ENCODE data around the gene ISL2. TPM values are rescaled to one million over a fixed set of nuclear protein-coding genes. Genes with fewer than 3 reads are reported as not detected.

Gene ISL2
- total RNA-seq, 2 experiments from 2014 or later: not detected

DNA sequence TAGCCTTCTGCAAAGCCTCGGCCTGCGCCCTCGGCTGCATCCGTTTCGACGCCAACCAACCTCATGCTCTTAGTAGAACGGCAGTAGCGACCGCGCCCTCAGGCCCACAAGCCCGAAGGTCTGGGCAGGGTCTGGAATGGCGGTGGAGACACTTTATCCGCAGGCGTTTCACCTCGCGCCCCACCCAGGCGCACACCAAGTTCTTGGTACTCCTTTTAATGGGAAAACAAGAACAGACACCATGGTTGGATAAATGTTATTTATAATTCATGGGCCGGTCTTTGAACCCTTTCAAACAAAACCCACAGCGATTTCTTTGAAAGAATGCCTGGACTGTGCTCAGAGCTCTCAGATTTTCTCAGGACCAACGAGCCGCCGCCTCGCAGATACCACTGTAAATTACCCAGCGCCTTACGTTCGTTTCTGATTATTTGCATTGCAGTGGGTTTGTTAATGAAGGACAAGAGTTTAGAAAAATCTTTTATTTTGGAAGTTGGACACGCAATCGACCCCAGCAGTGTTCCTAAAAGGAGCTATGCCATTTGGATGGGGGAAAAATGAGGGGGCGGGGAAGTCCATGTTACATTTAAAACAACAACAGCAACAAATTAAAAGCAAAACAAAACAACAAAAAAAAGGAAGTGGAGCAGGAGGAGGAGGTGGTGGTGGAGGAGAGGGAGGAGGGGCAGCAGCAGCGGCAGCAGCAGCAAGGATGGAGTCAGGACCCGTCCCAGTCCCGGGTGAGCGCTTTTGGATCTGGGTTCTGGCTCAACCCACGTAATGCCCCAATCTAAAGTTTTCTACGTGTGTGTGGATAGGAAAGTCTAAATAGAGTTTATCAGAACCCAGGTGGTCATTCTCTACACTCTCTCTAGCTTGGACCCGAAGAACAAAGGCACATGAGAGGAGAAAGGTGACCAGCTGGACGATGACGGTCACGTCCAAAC, 993 bp upstream of the ISL2 start:
- POLR2A ChIA-PET: interaction anchor here (1.0 to 1.2 kb wide), 3 partner anchors 10 to 24 kb away, joined by 3 to 4 read pairs (median 4); partner anchors contain the start of gene ETFA
- no peaks in the 10 kb centered on the region for H3K36me3 ChIP-seq (ENCODE audit: insufficient read depth, low read length)
- Mint-ChIP-seq H3K27ac (no peak overlapping the region), H3K9me3 (no peaks in the 10 kb centered on the region), H3K27me3 (peaks cover 85% of the 10 kb centered on the region), H3K4me1 (ENCODE audit: low read depth) (peaks cover 52% of the 10 kb centered on the region), H3K4me3 (peak overlapping the region; percentile 78), H3K36me3 (ENCODE audit: low read depth) (no peaks in the 10 kb centered on the region)
- TF ChIP-seq CTCF (IDR thresholded peaks at IDR 0.05): no peak
- peaks cover 79 to 82% of the 10 kb centered on the region in 2 experiments for H3K27me3 ChIP-seq (ENCODE audit: control insufficient read depth in 1 of 2, insufficient read depth in 2 of 2, low read length in 2 of 2)
- CTCF ChIA-PET: interaction anchor here (0.7 kb wide), 1 partner anchor 782 kb away, joined by 5 read pairs; no protein-coding TSS in a partner anchor
- DNase-seq (peak in 3 of 14 experiments; percentile 34 to 43 (median 43)), ATAC-seq (ENCODE audit: poor library complexity) (no peak)
- H3K4me3 ChIP-seq (ENCODE audit: low read length): peak overlapping the region; percentile 42
- intact Hi-C loops (cut with DNase I, micrococcal nuclease): loop anchor here in 1 of 2 experiments (5.0 kb wide), 1 partner anchor 48 kb away; no protein-coding TSS in a partner anchor
- H3K27ac ChIP-seq (ENCODE audit: low read depth in 1 of 2, low read length in 2 of 2): no peak overlapping the region
- H3K4me1 ChIP-seq (ENCODE audit: insufficient read depth, low read length): peaks cover 57% of the 10 kb centered on the region
- peaks cover 0 to 52% of the 10 kb centered on the region in 2 experiments for H3K9me3 ChIP-seq (ENCODE audit: control insufficient read depth in 1 of 2, insufficient read depth in 1 of 2, low read length in 2 of 2)

DNA sequence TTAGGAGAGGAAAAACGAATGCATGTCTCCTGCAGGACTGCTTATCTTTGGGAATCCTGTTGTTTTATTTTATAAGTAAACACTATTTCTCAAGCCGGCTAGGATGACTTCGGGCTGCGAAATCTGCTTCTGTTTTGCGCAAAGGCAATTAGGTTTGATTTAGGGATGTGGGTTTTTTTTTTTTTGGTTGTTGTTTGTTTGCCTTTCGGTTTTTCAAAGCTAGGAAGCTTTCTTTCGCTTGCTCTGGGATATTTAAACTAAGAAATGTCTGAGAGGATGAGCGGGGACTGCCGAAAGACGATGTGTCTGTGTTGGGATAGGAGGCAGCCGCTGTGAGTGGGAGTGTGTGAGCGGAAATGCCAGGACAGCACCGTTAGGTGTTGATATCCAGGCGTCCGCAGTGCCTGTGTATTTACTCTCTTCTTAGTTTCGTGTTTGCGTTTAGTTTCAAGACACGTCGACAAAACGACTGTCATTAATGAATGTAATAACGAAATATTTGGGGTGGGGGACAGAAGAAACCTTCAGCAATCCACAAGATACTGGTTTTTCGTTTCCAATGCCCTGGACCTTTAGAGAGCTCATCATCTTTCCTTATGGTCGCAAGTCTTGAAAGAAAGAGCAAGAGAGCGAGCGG, 604 bp downstream of the ISL2 start:
- Histone ChIP-seq H3K4me1 (ENCODE audit: insufficient read depth, low read length) (peaks cover 73% of the 10 kb centered on the region), H3K9me3 (ENCODE audit: control insufficient read depth in 1 of 2, insufficient read depth in 1 of 2, low read length in 2 of 2) (peaks cover 0 to 67% of the 10 kb centered on the region in 2 experiments), H3K27me3 (ENCODE audit: control insufficient read depth in 1 of 2, insufficient read depth in 2 of 2, low read length in 2 of 2) (peaks cover 90 to 93% of the 10 kb centered on the region in 2 experiments), H3K27ac (ENCODE audit: low read depth in 1 of 2, low read length in 2 of 2) (no peak overlapping the region), H3K36me3 (ENCODE audit: insufficient read depth, low read length) (no peaks in the 10 kb centered on the region), H3K4me3 (ENCODE audit: low read length) (peak overlapping the region; percentile 42)
- Mint-ChIP-seq H3K9me3 (no peaks in the 10 kb centered on the region), H3K27me3 (peaks cover 94% of the 10 kb centered on the region), H3K27ac (no peak overlapping the region), H3K36me3 (ENCODE audit: low read depth) (no peaks in the 10 kb centered on the region), H3K4me3 (peak overlapping the region; percentile 73), H3K4me1 (ENCODE audit: low read depth) (peaks cover 65% of the 10 kb centered on the region)
- no peak for ATAC-seq (ENCODE audit: poor library complexity)
- ChIA-PET POLR2A (no interaction called here), CTCF (no interaction called here)
- intact Hi-C loops (cut with DNase I, micrococcal nuclease): loop anchor here in 1 of 2 experiments (5.0 kb wide), 1 partner anchor 50 kb away; no protein-coding TSS in a partner anchor
- no peak for TF ChIP-seq CTCF (IDR thresholded peaks at IDR 0.05)
- DNase-seq: peak in 3 of 14 experiments; percentile 24 to 49 (median 38)

- DNase-seq: peak in 3 of 14 experiments; percentile 8 to 61 (median 60)
- CTCF ChIA-PET: no interaction called here
Observed at GRCh38 chr15:76337696-76338485, 1.3 kb downstream of the ISL2 start.

More at GRCh38 chr15:76337696-76338485, 1.3 kb downstream of the ISL2 start:
- POLR2A ChIA-PET: no interaction called here
- peak overlapping the region; percentile 9 for H3K4me3 Mint-ChIP-seq
- peak; percentile 18 for ATAC-seq (ENCODE audit: poor library complexity)
- intact Hi-C loops (cut with DNase I, micrococcal nuclease): loop anchor here in 1 of 2 experiments (5.0 kb wide), 1 partner anchor 51 kb away; no protein-coding TSS in a partner anchor
- H3K27ac ChIP-seq (ENCODE audit: low read depth in 1 of 2, low read length in 2 of 2): no peak overlapping the region
- peaks cover 67% of the 10 kb centered on the region for H3K4me1 Mint-ChIP-seq (ENCODE audit: low read depth)
- H3K27ac Mint-ChIP-seq: no peak overlapping the region
- H3K27me3 Mint-ChIP-seq: peaks cover 90% of the 10 kb centered on the region
- peaks cover 89 to 97% of the 10 kb centered on the region in 2 experiments for H3K27me3 ChIP-seq (ENCODE audit: control insufficient read depth in 1 of 2, insufficient read depth in 2 of 2, low read length in 2 of 2)
- H3K9me3 Mint-ChIP-seq: no peaks in the 10 kb centered on the region
- H3K36me3 ChIP-seq (ENCODE audit: insufficient read depth, low read length): no peaks in the 10 kb centered on the region
- peaks cover 0 to 69% of the 10 kb centered on the region in 2 experiments for H3K9me3 ChIP-seq (ENCODE audit: control insufficient read depth in 1 of 2, insufficient read depth in 1 of 2, low read length in 2 of 2)
- no peak for TF ChIP-seq CTCF (IDR thresholded peaks at IDR 0.05)
- H3K4me3 ChIP-seq (ENCODE audit: low read length): no peak overlapping the region
- no peaks in the 10 kb centered on the region for H3K36me3 Mint-ChIP-seq (ENCODE audit: low read depth)
- H3K4me1 ChIP-seq (ENCODE audit: insufficient read depth, low read length): peaks cover 79% of the 10 kb centered on the region

All from CD4-positive, alpha-beta T cell (primary cell).